HepG2 (cell line): ENCODE results near the gene DZANK1. TPM values are rescaled to one million over a fixed set of nuclear protein-coding genes. Genes with fewer than 3 reads are reported as not detected.
A peak's percentile ranks its signal among the peaks of the same experiment; 100 is the strongest.

Experiments used
- BCLAF1 ChIP-seq: fragments of 450-650 bp; IDR thresholded peaks from 2 replicates; pipeline ENCODE4 v1.6.1; 2017; ENCODE audit warnings: mild to moderate bottlenecking
- EP300 ChIP-seq, 3 experiments: sonication (generic) in 1 of 3; formaldehyde crosslinking in 1 of 3; IDR thresholded peaks; 2 replicates each; pipeline versions ENCODE4 v1.5.1 to v1.6.1; 2011 to 2020; ENCODE audit warnings: low read depth in 2 of 3, low read length in 2 of 3, borderline replicate concordance in 1 of 3, improper control_type of control experiment in 1 of 3, mild to moderate bottlenecking in 1 of 3, missing genetic modification reagents in 1 of 3, moderate library complexity in 1 of 3
- MBNL3 ChIP-seq: fragments of 250-450 bp; sonication (Bioruptor Pico); conservative IDR thresholded peaks from 2 replicates; pipeline ENCODE4 v1.8.0; 2022; ENCODE audit warnings: mild to moderate bottlenecking, inconsistent platforms
- MIER3 ChIP-seq: IDR thresholded peaks from 2 replicates; pipeline ENCODE4 v1.6.1; 2016; ENCODE audit warnings: missing compliant biosample characterization, borderline replicate concordance
- NCOA1 ChIP-seq: sonication (generic); formaldehyde crosslinking; IDR thresholded peaks from 2 replicates; pipeline ENCODE4 v1.9.0; 2021; ENCODE audit warnings: missing genetic modification reagents
- REXO4 ChIP-seq: sonication (generic); formaldehyde crosslinking; IDR thresholded peaks from 2 replicates; pipeline ENCODE4 v1.8.0; 2022; ENCODE audit warnings: missing genetic modification reagents, mild to moderate bottlenecking, borderline replicate concordance
- SCMH1 ChIP-seq: sonication (generic); formaldehyde crosslinking; IDR thresholded peaks from 2 replicates; pipeline ENCODE4 v1.9.0; 2021; ENCODE audit warnings: missing genetic modification reagents, mild to moderate bottlenecking, borderline replicate concordance
- TBX2 ChIP-seq: sonication (generic); formaldehyde crosslinking; IDR thresholded peaks from 2 replicates; pipeline ENCODE4 v1.5.0; 2020; ENCODE audit warnings: missing genetic modification reagents, mild to moderate bottlenecking, borderline replicate concordance
- XBP1 ChIP-seq: sonication (generic); formaldehyde crosslinking; IDR thresholded peaks from 2 replicates; pipeline ENCODE4 v1.5.0; 2020; ENCODE audit warnings: missing genetic modification reagents
- ZBTB26 ChIP-seq: IDR thresholded peaks from 2 replicates; pipeline ENCODE4 v1.6.1; 2016; ENCODE audit warnings: missing compliant biosample characterization, missing genetic modification reagents, borderline replicate concordance
- ZGPAT ChIP-seq: IDR thresholded peaks from 2 replicates; pipeline ENCODE4 v1.6.1; 2016; ENCODE audit warnings: mild to moderate bottlenecking
- ZKSCAN1 ChIP-seq: fragments of 150-350 bp; IDR thresholded peaks from 2 replicates; pipeline ENCODE4 v1.6.1; 2014; ENCODE audit warnings: low read length
- ZNF10 ChIP-seq: sonication (generic); formaldehyde crosslinking; IDR thresholded peaks from 2 replicates; pipeline ENCODE4 v1.4.0; 2020; ENCODE audit warnings: mild to moderate bottlenecking, low read depth, missing genetic modification reagents, borderline replicate concordance
- ZNF121 ChIP-seq: sonication (generic); formaldehyde crosslinking; IDR thresholded peaks from 2 replicates; pipeline ENCODE4 v1.5.0; 2020; ENCODE audit warnings: mild to moderate bottlenecking, missing genetic modification reagents
- ZNF33B ChIP-seq: sonication (generic); formaldehyde crosslinking; IDR thresholded peaks from 2 replicates; pipeline ENCODE4 v1.5.1; 2020; ENCODE audit warnings: mild to moderate bottlenecking, missing genetic modification reagents
- polyA plus RNA-seq, 8 experiments: library from polyadenylated mRNA; depleted of rRNA in 3 of 8; stranded (reverse) in 7 of 8; unstranded in 1 of 8; fragments of >200 nt; fragmentation: Illumina TruSeq in 4 of 8; extraction: Trizol in 4 of 8; gene quantifications; 2 replicates each; pipeline versions ENCODE4 v1.2.1 to v1.2.3, GENCODE V29; 2011 to 2016; ENCODE audit warnings: low read depth in 4 of 8, missing spikeins in 1 of 8, mixed read lengths in 1 of 8; ENCODE audit not compliant: insufficient read depth in 1 of 8
- total RNA-seq, 5 experiments: library from RNA; depleted of rRNA; stranded (reverse); fragments of >200 nt; fragmentation: Illumina TruSeq; extraction: Trizol; gene quantifications; 2 replicates each; pipeline ENCODE4 v1.2.3, GENCODE V29; 2016; ENCODE audit warnings: low read depth in 1 of 5
- TF ChIP-seq, protein P1 (sequence below): sonication (generic); formaldehyde crosslinking; IDR thresholded peaks from 2 replicates; pipeline ENCODE4 v1.8.1; 2023; ENCODE audit warnings: mild to moderate bottlenecking, inconsistent platforms, moderate library complexity, missing genetic modification reagents, borderline replicate concordance
- TF ChIP-seq, protein P2 (sequence below): sonication (generic); formaldehyde crosslinking; IDR thresholded peaks from 2 replicates; pipeline ENCODE4 v1.4.0; 2020; ENCODE audit warnings: mild to moderate bottlenecking, missing genetic modification reagents
- TF ChIP-seq, protein P3 (sequence below): sonication (generic); formaldehyde crosslinking; IDR thresholded peaks from 2 replicates; pipeline ENCODE4 v1.4.0; 2020; ENCODE audit warnings: low read depth, mild to moderate bottlenecking, missing genetic modification reagents

The DZANK1 gene
- total and polyA plus RNA-seq, 2 of the 13 experiments (the other 11 are each of a cell fraction or from before 2014, with no cell fraction given), result 1.6 to 3.2 TPM

GRCh38 chr20:18466894-18467730 is at the start of gene DZANK1, which contains the start of gene POLR3F (continued):
- TF ChIP-seq BCLAF1 (no peak), MIER3 (CRISPR knock-in tag) (peak; percentile 80; the same call in 1 of the 2 replicates), TBX2 (CRISPR knock-in tag) (peak; percentile 86), ZBTB26 (CRISPR knock-in tag) (0 out of 2 replicates have a peak, but pooled peaks have one; percentile 42), ZNF10 (CRISPR knock-in tag) (no peak), EP300 (IDR thresholded peaks at IDR 0.05; ENCODE audit: low read depth in 2 of 2, low read length in 2 of 2) (0 out of 4 replicates have a peak, but pooled peaks of 1 of the 2 experiments have one; percentile 21), EP300 (CRISPR knock-in tag; IDR thresholded peaks at IDR 0.05; ENCODE audit: borderline replicate concordance) (peak; percentile 41; the same call in 1 of the 2 replicates), ZGPAT (CRISPR knock-in tag) (peak; percentile 98), ZKSCAN1 (peak; percentile 87), REXO4 (0 out of 2 replicates have a peak, but pooled peaks have one; percentile 10), XBP1 (peak; percentile 61; the same call in 1 of the 2 replicates), SCMH1 (CRISPR knock-in tag) (no peak), NCOA1 (CRISPR knock-in tag) (peak; percentile 62), MBNL3 (no peak), ZNF121 (no peak; the same call in 1 of the 2 replicates), ZNF33B (peak; percentile 31; the same call in 1 of the 2 replicates)
- TF ChIP-seq, protein P1, sequence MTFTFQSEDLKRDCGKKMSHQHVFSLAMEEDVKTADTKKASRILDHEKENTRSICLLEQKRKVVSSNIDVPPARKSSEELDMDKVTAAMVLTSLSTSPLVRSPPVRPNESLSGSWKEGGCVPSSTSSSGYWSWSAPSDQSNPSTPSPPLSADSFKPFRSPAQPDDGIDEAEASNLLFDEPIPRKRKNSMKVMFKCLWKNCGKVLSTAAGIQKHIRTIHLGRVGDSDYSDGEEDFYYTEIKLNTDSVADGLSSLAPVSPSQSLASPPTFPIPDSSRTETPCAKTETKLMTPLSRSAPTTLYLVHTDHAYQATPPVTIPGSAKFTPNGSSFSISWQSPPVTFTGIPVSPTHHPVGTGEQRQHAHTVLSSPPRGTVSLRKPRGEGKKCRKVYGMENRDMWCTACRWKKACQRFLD (CRISPR knock-in tag), result no peak; the same call in 1 of the 2 replicates
- TF ChIP-seq, protein P2, sequence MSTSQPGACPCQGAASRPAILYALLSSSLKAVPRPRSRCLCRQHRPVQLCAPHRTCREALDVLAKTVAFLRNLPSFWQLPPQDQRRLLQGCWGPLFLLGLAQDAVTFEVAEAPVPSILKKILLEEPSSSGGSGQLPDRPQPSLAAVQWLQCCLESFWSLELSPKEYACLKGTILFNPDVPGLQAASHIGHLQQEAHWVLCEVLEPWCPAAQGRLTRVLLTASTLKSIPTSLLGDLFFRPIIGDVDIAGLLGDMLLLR, result peak; percentile 50; the same call in 1 of the 2 replicates
- TF ChIP-seq, protein P3, sequence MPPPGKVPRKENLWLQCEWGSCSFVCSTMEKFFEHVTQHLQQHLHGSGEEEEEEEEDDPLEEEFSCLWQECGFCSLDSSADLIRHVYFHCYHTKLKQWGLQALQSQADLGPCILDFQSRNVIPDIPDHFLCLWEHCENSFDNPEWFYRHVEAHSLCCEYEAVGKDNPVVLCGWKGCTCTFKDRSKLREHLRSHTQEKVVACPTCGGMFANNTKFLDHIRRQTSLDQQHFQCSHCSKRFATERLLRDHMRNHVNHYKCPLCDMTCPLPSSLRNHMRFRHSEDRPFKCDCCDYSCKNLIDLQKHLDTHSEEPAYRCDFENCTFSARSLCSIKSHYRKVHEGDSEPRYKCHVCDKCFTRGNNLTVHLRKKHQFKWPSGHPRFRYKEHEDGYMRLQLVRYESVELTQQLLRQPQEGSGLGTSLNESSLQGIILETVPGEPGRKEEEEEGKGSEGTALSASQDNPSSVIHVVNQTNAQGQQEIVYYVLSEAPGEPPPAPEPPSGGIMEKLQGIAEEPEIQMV (CRISPR knock-in tag), result no peak; the same call in 1 of the 2 replicates
